ENCODE data around the gene TTC4.

TTC4 gene

GRCh38 chr1:54788459-54788858 is 72.8 kb downstream of the TTC4 start:
- DNase-seq = no peak

- DNase-seq = no peak
Observed at GRCh38 chr1:54791880-54792522, 76.3 kb downstream of the TTC4 start.

Data from NCI-H446 treated with DMSO at 0.1 percent for 48 hours (cell line).